ENCODE data around the gene BDKRB1. TPM values are rescaled to one million over a fixed set of nuclear protein-coding genes. Genes with fewer than 3 reads are reported as not detected.

The BDKRB1 gene
- total RNA-seq, 1 donor from 2014 or later: 10.4 TPM

DNA sequence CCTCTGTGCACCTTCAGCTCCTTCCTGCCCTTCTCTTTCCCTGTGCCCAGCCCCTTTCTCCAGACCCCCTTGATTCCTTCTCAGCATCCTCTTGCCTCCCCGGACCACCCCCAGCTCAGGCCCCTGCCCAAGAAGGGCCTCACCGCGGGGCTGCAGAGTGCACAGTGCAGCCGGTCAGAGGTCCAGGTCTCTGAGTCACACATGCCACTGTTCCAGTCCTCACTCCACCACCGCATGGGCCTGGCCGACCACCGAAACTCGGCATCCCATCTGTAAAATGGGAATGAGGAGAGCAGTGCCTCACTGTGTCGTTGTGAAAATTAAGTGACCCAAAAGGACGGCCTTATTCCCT lies 13.3 kb downstream of the BDKRB1 start:
- TF ChIP-seq, protein P1, sequence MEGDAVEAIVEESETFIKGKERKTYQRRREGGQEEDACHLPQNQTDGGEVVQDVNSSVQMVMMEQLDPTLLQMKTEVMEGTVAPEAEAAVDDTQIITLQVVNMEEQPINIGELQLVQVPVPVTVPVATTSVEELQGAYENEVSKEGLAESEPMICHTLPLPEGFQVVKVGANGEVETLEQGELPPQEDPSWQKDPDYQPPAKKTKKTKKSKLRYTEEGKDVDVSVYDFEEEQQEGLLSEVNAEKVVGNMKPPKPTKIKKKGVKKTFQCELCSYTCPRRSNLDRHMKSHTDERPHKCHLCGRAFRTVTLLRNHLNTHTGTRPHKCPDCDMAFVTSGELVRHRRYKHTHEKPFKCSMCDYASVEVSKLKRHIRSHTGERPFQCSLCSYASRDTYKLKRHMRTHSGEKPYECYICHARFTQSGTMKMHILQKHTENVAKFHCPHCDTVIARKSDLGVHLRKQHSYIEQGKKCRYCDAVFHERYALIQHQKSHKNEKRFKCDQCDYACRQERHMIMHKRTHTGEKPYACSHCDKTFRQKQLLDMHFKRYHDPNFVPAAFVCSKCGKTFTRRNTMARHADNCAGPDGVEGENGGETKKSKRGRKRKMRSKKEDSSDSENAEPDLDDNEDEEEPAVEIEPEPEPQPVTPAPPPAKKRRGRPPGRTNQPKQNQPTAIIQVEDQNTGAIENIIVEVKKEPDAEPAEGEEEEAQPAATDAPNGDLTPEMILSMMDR (IDR thresholded peaks at IDR 0.05; ENCODE audit: unreplicated experiment): no peak
- peak overlapping the region; percentile 98 for H3K27ac Mint-ChIP-seq
- DNase-seq (ENCODE audit: low spot score in 2 of 2, unreplicated experiment in 2 of 2): no peak
- H3K9me3 Mint-ChIP-seq: peaks cover 10% of the 10 kb centered on the region
- no peaks in the 10 kb centered on the region for H3K27me3 Mint-ChIP-seq (ENCODE audit: low read depth)
- H3K36me3 Mint-ChIP-seq: peaks cover 12% of the 10 kb centered on the region
- H3K4me1 Mint-ChIP-seq: peaks cover 73% of the 10 kb centered on the region
- no peak overlapping the region for H3K4me3 Mint-ChIP-seq

DNA sequence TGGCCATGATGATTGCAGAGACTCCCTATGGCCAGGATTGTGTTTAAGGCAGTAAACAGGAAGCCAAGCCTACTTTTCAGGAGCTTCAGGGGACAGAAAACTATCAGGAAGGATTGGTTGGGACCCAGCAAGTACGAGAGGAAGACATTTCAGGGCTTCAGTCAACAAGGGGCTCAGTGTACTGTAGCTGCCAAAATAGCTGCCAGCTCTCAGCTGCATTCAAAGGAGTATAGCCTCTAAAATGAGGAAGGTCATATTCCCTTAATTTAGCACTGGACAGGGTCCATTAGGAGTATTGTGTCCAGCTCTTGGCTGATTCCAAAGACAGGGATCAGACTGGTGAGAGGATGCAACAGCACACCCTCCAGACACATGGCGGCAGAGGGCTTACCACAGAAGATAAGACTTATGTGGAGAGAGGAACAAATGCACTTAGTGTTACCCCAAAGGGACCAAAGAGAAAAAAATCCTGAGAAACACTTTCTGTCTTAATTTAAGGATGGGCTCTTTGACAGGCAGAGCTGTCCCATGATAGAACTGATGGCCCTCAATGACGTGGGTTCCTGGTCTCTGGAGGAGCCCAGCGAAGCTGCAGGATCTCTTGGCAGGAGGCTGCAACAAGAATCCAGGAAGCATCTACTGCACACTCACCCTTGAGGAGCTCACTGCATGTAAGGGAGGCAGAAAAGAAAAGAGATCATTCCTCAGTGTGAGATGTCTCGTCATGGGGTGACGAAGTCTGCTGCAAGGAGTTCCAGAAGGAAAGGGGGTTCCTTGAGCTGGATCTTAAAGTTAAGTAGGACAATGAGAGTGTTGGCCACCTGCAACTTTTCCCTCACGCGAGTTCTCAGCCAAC lies 14.8 kb downstream of the BDKRB1 start:
- DNase-seq (ENCODE audit: low spot score in 2 of 2, unreplicated experiment in 2 of 2): no peak
- Mint-ChIP-seq H3K4me1 (peaks cover 74% of the 10 kb centered on the region), H3K27ac (peak overlapping the region; percentile 68), H3K4me3 (no peak overlapping the region), H3K27me3 (ENCODE audit: low read depth) (no peaks in the 10 kb centered on the region), H3K9me3 (peaks cover 10% of the 10 kb centered on the region), H3K36me3 (peaks cover 8% of the 10 kb centered on the region)
- TF ChIP-seq, protein P1 (IDR thresholded peaks at IDR 0.05; ENCODE audit: unreplicated experiment): no peak

DNA sequence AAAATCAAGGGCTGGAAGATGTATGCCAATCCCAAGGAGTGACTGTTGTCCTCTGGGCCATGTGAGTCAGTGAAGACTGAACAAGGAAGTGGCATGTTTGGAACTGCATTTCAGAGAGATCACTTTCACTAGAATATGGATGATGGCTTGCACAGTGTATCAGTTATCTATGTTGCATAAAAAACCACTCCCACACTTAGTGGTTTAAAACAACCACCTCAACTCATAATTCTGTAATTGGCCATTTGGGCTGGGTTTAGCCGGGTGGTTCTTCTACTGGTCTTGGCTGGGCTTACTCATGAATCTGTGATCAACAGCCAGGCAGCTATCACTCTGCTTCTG lies 15.4 kb downstream of the BDKRB1 start:
- Mint-ChIP-seq H3K27me3 (ENCODE audit: low read depth) (no peaks in the 10 kb centered on the region), H3K4me1 (peaks cover 74% of the 10 kb centered on the region), H3K36me3 (peaks cover 8% of the 10 kb centered on the region), H3K27ac (no peak overlapping the region), H3K4me3 (no peak overlapping the region), H3K9me3 (peaks cover 10% of the 10 kb centered on the region)
- TF ChIP-seq, protein P1 (IDR thresholded peaks at IDR 0.05; ENCODE audit: unreplicated experiment): no peak
- no peak for DNase-seq (ENCODE audit: low spot score in 2 of 2, unreplicated experiment in 2 of 2)

DNA sequence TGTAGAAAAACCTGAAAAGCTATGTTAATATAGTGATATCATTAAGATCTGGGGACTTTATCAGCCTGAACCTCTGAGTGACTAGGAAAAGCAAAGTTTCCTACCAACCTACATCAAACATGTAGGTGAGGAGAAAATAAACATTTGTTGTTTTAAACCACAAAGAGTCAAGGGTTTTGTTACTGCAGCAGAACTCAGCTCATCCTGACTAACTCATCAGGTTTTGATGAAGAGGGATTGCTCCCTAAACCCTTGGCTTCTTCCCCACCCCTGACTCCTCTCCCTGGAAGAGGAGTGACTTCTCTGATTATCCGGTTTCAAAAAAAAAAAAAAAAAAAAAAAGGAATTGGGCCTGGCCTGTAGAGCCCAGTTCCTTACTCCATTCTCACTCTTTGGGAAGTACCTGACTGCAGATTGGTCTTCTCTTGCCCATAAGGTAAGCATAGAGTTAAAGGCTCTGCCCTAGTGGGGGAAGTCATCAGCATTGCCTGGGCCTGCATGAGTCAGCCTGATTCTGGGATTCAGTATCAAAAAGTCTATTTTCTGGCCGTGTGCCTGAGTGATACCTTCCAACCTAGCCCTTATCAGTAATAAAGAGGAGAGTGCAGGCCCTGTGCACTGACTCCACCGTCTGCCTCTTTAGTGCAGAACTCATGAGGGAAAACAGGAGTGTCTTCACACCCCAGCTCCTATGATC lies 16.9 kb downstream of the BDKRB1 start:
- no peak overlapping the region for H3K4me3 Mint-ChIP-seq
- peaks cover 65% of the 10 kb centered on the region for H3K4me1 Mint-ChIP-seq
- H3K36me3 Mint-ChIP-seq: peaks cover 10% of the 10 kb centered on the region
- H3K27ac Mint-ChIP-seq: peak overlapping the region; percentile 95
- DNase-seq (ENCODE audit: low spot score in 2 of 2, unreplicated experiment in 2 of 2): no peak
- peaks cover 12% of the 10 kb centered on the region for H3K9me3 Mint-ChIP-seq
- H3K27me3 Mint-ChIP-seq (ENCODE audit: low read depth): no peaks in the 10 kb centered on the region
- TF ChIP-seq, protein P1 (IDR thresholded peaks at IDR 0.05; ENCODE audit: unreplicated experiment): no peak

DNA sequence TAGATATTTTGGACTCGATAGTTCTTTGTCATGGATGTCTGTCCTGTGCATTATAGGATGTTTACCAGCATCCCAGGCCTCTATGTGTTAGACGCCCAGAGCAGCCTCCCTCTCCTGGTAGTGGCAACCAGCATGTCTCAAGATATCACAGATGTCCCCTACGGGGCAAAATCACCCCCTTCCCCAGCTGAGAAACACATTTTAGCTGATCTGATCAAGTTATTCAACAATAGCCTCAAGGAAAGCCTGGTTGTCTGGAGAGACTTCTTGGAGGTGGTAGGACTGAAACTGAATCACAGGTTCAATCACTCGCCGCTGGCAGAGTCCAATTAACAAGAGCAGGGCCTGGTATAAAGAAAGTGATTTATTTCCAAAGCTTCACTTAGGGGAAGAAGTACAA lies 17.6 kb downstream of the BDKRB1 start:
- peaks cover 13% of the 10 kb centered on the region for H3K36me3 Mint-ChIP-seq
- DNase-seq (ENCODE audit: low spot score in 2 of 2, unreplicated experiment in 2 of 2): no peak
- H3K27me3 Mint-ChIP-seq (ENCODE audit: low read depth): no peaks in the 10 kb centered on the region
- TF ChIP-seq, protein P1 (IDR thresholded peaks at IDR 0.05; ENCODE audit: unreplicated experiment): no peak
- H3K27ac Mint-ChIP-seq: peak overlapping the region; percentile 95
- H3K9me3 Mint-ChIP-seq: peaks cover 13% of the 10 kb centered on the region
- H3K4me3 Mint-ChIP-seq: no peak overlapping the region
- H3K4me1 Mint-ChIP-seq: peaks cover 58% of the 10 kb centered on the region
